ENCODE results near the gene CUL7.

Gene CUL7

DNA sequence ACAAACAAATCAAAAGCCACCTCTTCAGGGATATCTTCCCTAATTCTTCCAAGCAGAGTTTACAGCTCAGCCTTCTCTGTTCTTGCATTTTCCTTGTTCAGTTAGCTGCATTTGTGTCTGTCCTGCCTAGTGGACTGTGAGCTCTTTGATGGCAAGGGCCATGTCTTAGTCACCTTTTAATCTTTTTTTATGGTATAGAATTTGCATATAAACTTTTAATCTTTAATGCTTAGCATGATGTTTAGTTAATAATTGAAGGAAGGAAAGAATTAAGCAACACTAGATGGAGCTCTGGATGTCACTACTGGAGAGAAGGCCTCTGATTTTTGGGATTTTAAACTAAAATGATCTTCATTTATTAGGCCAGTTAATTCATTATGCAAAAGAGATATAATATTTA lies 57.1 kb downstream of the CUL7 start:
- Histone ChIP-seq H3K9me3 (no peaks in the 10 kb centered on the region), H3K36me3 (peaks cover 9% of the 10 kb centered on the region), H3K4me3 (ENCODE audit: low read depth in 1 of 2, low read length in 1 of 2) (no peak overlapping the region), H3K27ac (no peak overlapping the region), H3K27me3 (no peaks in the 10 kb centered on the region), H3K4me1 (ENCODE audit: control insufficient read depth in 1 of 2, insufficient read depth in 1 of 2, low read depth in 1 of 2, low read length in 1 of 2) (no peaks in the 10 kb centered on the region)
- TF ChIP-seq, protein P1, sequence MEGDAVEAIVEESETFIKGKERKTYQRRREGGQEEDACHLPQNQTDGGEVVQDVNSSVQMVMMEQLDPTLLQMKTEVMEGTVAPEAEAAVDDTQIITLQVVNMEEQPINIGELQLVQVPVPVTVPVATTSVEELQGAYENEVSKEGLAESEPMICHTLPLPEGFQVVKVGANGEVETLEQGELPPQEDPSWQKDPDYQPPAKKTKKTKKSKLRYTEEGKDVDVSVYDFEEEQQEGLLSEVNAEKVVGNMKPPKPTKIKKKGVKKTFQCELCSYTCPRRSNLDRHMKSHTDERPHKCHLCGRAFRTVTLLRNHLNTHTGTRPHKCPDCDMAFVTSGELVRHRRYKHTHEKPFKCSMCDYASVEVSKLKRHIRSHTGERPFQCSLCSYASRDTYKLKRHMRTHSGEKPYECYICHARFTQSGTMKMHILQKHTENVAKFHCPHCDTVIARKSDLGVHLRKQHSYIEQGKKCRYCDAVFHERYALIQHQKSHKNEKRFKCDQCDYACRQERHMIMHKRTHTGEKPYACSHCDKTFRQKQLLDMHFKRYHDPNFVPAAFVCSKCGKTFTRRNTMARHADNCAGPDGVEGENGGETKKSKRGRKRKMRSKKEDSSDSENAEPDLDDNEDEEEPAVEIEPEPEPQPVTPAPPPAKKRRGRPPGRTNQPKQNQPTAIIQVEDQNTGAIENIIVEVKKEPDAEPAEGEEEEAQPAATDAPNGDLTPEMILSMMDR (IDR thresholded peaks at IDR 0.05), result no peak

DNA sequence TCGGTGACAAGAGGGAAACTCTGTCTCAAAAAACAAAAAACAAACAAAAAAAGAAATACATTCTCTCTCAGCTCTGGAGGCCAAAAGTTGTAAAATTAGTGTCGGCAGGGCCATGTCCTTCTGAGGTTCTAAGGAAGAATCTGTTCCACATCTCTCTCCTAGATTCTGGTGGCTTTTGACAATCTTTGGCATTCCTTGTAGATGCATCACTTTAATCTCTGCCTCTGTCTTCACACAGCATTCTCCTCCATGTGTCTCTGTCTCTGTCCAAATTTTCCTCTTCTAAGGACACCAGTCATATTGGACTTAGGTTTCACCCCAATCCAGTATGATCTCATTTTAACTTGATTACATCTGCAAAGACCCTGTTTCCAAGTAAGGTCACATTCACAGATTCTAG lies 60.2 kb downstream of the CUL7 start:
- TF ChIP-seq, protein P1 (IDR thresholded peaks at IDR 0.05), result no peak
- H3K4me1 ChIP-seq (ENCODE audit: control insufficient read depth in 1 of 2, insufficient read depth in 1 of 2, low read depth in 1 of 2, low read length in 1 of 2), result no peaks in the 10 kb centered on the region
- H3K36me3 ChIP-seq, result peaks cover 28% of the 10 kb centered on the region
- no peak overlapping the region for H3K4me3 ChIP-seq (ENCODE audit: low read depth in 1 of 2, low read length in 1 of 2)
- H3K27ac ChIP-seq, result no peak overlapping the region
- no peaks in the 10 kb centered on the region for H3K9me3 ChIP-seq
- H3K27me3 ChIP-seq, result no peaks in the 10 kb centered on the region

DNA sequence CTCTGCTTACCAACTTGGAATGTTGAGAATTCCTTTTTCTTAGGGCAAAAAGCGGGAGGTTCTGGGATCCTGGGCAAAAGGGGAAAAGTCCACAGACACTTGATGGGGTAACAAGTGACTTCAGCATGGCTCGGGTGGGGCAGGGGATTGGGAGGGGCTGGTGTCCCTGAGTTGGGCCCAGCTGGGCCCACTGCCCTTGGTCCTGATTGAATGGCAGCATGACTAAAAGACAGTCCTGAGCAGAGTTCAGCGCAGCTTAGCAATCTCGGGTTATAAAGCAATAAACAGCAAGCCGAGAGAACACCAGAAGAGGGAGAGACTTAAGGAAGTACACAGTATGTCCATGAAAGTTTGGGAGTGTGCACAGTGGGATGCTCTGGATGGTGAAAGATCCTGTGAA lies 63.7 kb downstream of the CUL7 start:
- no peaks in the 10 kb centered on the region for H3K9me3 ChIP-seq
- H3K27ac ChIP-seq, result no peak overlapping the region
- H3K4me3 ChIP-seq (ENCODE audit: low read depth in 1 of 2, low read length in 1 of 2), result no peak overlapping the region
- H3K4me1 ChIP-seq (ENCODE audit: control insufficient read depth in 1 of 2, insufficient read depth in 1 of 2, low read depth in 1 of 2, low read length in 1 of 2), result peaks cover 13 to 14% of the 10 kb centered on the region in 2 experiments
- peaks cover 28% of the 10 kb centered on the region for H3K36me3 ChIP-seq
- TF ChIP-seq, protein P1 (IDR thresholded peaks at IDR 0.05), result no peak
- no peaks in the 10 kb centered on the region for H3K27me3 ChIP-seq

DNA sequence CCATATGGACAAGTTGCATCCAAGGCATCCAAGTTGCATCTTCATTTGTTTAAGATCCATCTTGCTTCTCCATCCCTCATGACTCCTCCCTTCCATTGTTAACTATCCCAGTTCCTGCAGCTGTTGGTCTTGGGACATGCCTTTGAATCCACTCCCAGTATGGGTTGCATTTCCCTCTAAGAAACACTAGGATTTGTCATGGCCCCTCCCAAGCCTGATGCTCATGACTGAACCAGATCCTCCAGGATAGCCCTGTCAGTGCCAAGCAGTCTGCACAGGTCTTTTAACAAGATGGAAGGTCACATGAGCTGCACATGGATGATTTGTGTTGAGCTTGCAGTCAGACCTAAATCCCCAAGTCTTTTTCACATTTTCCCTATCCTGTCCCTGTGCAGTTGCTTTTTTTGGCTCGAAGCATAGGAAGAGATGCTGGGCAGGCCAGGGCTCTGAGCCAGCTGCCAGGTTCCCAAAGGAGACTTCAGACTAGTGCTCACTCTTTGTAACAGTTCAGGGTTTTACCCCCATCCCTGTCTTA lies 65.1 kb downstream of the CUL7 start:
- Histone ChIP-seq H3K9me3 (no peaks in the 10 kb centered on the region), H3K36me3 (peaks cover 28% of the 10 kb centered on the region), H3K4me3 (ENCODE audit: low read depth in 1 of 2, low read length in 1 of 2) (no peak overlapping the region), H3K27ac (no peak overlapping the region), H3K4me1 (ENCODE audit: control insufficient read depth in 1 of 2, insufficient read depth in 1 of 2, low read depth in 1 of 2, low read length in 1 of 2) (peaks cover 20 to 22% of the 10 kb centered on the region in 2 experiments), H3K27me3 (no peaks in the 10 kb centered on the region)
- TF ChIP-seq, protein P1 (IDR thresholded peaks at IDR 0.05), result no peak

Data from neutrophil (primary cell).